K562 (cell line): Measurements from ENCODE around the gene PSMB7. TPM values are rescaled to one million over a fixed set of nuclear protein-coding genes. Genes with fewer than 3 reads are reported as not detected.

Source experiments
- COPS2 ChIP-seq: fragments of 450-650 bp; conservative IDR thresholded peaks from 2 replicates; pipeline ENCODE4 v1.6.1; 2016; ENCODE audit warnings: mild to moderate bottlenecking, moderate library complexity
- CREB5 ChIP-seq: fragments of 250-450 bp; sonication (Bioruptor Pico); IDR thresholded peaks from 2 replicates; pipeline ENCODE4 v1.5.0; 2020; ENCODE audit warnings: mild to moderate bottlenecking
- DPF2 ChIP-seq: fragments of 450-650 bp; IDR thresholded peaks from 2 replicates; pipeline ENCODE4 v1.6.1; 2016
- FOXP1 ChIP-seq: sonication (generic); formaldehyde crosslinking; IDR thresholded peaks from 2 replicates; pipeline ENCODE4 v1.8.0; 2022; ENCODE audit warnings: mild to moderate bottlenecking, missing genetic modification reagents
- HDAC6 ChIP-seq: IDR thresholded peaks from 2 replicates; pipeline ENCODE4 v1.6.1; 2012; ENCODE audit warnings: low read depth, mild to moderate bottlenecking, control low read depth, inconsistent platforms, low read length, moderate library complexity
- KDM4B ChIP-seq, 2 experiments: fragments of 450-650 bp in 1 of 2; sonication (generic) in 1 of 2; IDR thresholded peaks; 2 replicates each; pipeline ENCODE4 v1.6.1; 2016 to 2017; ENCODE audit warnings: borderline replicate concordance in 2 of 2, antibody characterized with exemption in 1 of 2, low read depth in 1 of 2, mild to moderate bottlenecking in 1 of 2
- MIER1 ChIP-seq: fragments of 450-650 bp; IDR thresholded peaks from 2 replicates; pipeline ENCODE4 v1.6.1; 2016; ENCODE audit warnings: antibody characterized with exemption, mild to moderate bottlenecking, low read depth
- RFX1 ChIP-seq: fragments of 450-650 bp; IDR thresholded peaks from 2 replicates; pipeline ENCODE4 v1.6.1; 2016; ENCODE audit warnings: mild to moderate bottlenecking, moderate library complexity
- SNIP1 ChIP-seq: fragments of 450-650 bp; IDR thresholded peaks from 2 replicates; pipeline ENCODE4 v1.7.1; 2017; ENCODE audit warnings: low read depth, mild to moderate bottlenecking
- TAF7 ChIP-seq: fragments of 450-650 bp; IDR thresholded peaks from 2 replicates; pipeline ENCODE4 v1.6.1; 2016; ENCODE audit warnings: missing genetic modification characterization, missing compliant biosample characterization
- ZKSCAN1 ChIP-seq: fragments of 150-350 bp; IDR thresholded peaks from 2 replicates; pipeline ENCODE4 v1.6.1; 2016; ENCODE audit warnings: low read depth, low read length
- ZNF133 ChIP-seq: fragments of 250-450 bp; sonication (Bioruptor Pico); IDR thresholded peaks from 2 replicates; pipeline ENCODE4 v1.4.0; 2020; ENCODE audit warnings: mild to moderate bottlenecking
- ZNF41 ChIP-seq: fragments of 250-450 bp; sonication (Bioruptor Pico); conservative IDR thresholded peaks from 2 replicates; pipeline ENCODE4 v1.4.0; 2020; ENCODE audit warnings: mild to moderate bottlenecking
- polyA plus RNA-seq, 8 experiments: library from polyadenylated mRNA; depleted of rRNA in 4 of 8; stranded (reverse) in 5 of 8; unstranded in 3 of 8; fragments of >200 nt; fragmentation: Nextera tagmentation in 2 of 8; fragmentation: Illumina TruSeq in 1 of 8; extraction: Ambion mirVana in 2 of 8; extraction: Trizol in 1 of 8; gene quantifications; 2 replicates each; pipeline versions ENCODE4 v1.2.1 to v1.2.3, GENCODE V29; 2011 to 2014; ENCODE audit warnings: inconsistent platforms in 1 of 8, missing spikeins in 1 of 8
- total RNA-seq, 7 experiments: library from RNA; depleted of rRNA in 6 of 7; stranded (reverse); fragments of >200 nt in 6 of 7; fragmentation: Illumina TruSeq in 2 of 7; extraction: Trizol in 2 of 7; gene quantifications; 2 replicates each; pipeline versions ENCODE4 v1.2.1 to v1.2.3, GENCODE V29; 2011 to 2021; ENCODE audit warnings: low replicate concordance in 1 of 7
- TF ChIP-seq, protein P1 (sequence below): fragments of 150-350 bp; IDR thresholded peaks from 2 replicates; pipeline ENCODE4 v1.6.1; 2014; ENCODE audit warnings: low read depth, mild to moderate bottlenecking, low read length, borderline replicate concordance
- TF ChIP-seq, protein P2 (sequence below): fragments of 250-450 bp; sonication (Bioruptor Pico); IDR thresholded peaks from 2 replicates; pipeline ENCODE4 v1.8.0; 2022; ENCODE audit warnings: inconsistent platforms
- TF ChIP-seq, protein P3 (sequence below): fragments of 450-650 bp; IDR thresholded peaks from 2 replicates; pipeline ENCODE4 v1.7.1; 2018; ENCODE audit warnings: mild to moderate bottlenecking, low read depth; ENCODE audit not compliant: partially characterized antibody
- TF ChIP-seq, protein P4 (sequence below): fragments of 450-650 bp; IDR thresholded peaks from 2 replicates; pipeline ENCODE4 v1.6.1; 2016

The PSMB7 gene
- total and polyA plus RNA-seq, 9 of the 15 experiments (the other 6 are each of a cell fraction or from before 2014, with no cell fraction given) = 321 to 978 (median 407) TPM

DNA sequence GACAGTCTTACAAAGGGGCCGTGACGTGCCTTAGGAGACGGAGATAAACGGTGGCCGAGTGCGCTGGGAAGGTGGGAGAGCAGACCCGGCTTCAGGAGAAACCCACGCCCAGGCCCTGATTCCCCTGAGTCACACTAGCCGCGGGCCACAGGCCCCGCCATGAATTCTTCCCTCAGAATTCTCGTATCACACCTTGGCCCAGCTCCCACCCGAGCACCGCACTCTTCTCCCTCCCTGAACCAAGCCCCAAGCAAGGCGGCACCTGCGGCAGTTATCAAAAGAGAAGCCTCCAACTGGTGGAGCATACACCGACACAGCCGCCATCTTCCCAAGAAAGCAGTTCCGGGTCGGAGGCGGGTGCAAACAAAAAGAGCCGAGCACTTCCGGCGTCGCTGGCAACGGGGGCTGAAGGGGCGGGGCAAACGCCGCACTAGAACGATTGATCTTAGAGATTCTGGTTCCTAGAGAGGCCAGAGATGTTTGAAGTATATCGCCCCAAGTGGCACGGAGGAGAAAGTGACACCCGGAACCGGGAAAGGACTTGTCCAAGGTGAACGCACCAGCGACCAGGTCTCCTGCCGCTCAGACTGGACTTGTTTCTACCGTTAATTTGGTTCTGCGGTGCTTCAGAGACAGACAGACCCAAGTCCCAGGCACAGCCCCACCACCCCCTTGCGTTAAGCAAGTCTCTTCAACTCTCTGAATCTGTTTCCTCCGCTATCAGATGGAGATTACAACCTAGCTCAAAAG is at the start of gene PSMB7 (continued):
- TF ChIP-seq ZNF41 (0 out of 2 replicates have a peak, but pooled peaks have one; percentile 33), RFX1 (peak; percentile 85), DPF2 (no peak), COPS2 (no peak), ZNF133 (CRISPR knock-in tag) (0 out of 2 replicates have a peak, but pooled peaks have one; percentile 27), ZKSCAN1 (0 out of 2 replicates have a peak, but pooled peaks have one; percentile 14), HDAC6 (no peak), MIER1 (peak; percentile 41; the same call in 1 of the 2 replicates), CREB5 (no peak), KDM4B (IDR thresholded peaks at IDR 0.05; ENCODE audit: borderline replicate concordance in 2 of 2, low read depth in 1 of 2) (peak in 1 of 2 experiments; percentile 91; a peak in 1 of 4 replicates), FOXP1 (CRISPR knock-in tag) (0 out of 2 replicates have a peak, but pooled peaks have one; percentile 62), TAF7 (tag) (peak; percentile 94), SNIP1 (peak; percentile 95)
- TF ChIP-seq, protein P1, sequence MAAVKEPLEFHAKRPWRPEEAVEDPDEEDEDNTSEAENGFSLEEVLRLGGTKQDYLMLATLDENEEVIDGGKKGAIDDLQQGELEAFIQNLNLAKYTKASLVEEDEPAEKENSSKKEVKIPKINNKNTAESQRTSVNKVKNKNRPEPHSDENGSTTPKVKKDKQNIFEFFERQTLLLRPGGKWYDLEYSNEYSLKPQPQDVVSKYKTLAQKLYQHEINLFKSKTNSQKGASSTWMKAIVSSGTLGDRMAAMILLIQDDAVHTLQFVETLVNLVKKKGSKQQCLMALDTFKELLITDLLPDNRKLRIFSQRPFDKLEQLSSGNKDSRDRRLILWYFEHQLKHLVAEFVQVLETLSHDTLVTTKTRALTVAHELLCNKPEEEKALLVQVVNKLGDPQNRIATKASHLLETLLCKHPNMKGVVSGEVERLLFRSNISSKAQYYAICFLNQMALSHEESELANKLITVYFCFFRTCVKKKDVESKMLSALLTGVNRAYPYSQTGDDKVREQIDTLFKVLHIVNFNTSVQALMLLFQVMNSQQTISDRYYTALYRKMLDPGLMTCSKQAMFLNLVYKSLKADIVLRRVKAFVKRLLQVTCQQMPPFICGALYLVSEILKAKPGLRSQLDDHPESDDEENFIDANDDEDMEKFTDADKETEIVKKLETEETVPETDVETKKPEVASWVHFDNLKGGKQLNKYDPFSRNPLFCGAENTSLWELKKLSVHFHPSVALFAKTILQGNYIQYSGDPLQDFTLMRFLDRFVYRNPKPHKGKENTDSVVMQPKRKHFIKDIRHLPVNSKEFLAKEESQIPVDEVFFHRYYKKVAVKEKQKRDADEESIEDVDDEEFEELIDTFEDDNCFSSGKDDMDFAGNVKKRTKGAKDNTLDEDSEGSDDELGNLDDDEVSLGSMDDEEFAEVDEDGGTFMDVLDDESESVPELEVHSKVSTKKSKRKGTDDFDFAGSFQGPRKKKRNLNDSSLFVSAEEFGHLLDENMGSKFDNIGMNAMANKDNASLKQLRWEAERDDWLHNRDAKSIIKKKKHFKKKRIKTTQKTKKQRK = no peak
- TF ChIP-seq, protein P2, sequence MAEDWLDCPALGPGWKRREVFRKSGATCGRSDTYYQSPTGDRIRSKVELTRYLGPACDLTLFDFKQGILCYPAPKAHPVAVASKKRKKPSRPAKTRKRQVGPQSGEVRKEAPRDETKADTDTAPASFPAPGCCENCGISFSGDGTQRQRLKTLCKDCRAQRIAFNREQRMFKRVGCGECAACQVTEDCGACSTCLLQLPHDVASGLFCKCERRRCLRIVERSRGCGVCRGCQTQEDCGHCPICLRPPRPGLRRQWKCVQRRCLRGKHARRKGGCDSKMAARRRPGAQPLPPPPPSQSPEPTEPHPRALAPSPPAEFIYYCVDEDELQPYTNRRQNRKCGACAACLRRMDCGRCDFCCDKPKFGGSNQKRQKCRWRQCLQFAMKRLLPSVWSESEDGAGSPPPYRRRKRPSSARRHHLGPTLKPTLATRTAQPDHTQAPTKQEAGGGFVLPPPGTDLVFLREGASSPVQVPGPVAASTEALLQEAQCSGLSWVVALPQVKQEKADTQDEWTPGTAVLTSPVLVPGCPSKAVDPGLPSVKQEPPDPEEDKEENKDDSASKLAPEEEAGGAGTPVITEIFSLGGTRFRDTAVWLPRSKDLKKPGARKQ (CRISPR knock-in tag) = peak; percentile 78; the same call in 1 of the 2 replicates
- TF ChIP-seq, protein P3, sequence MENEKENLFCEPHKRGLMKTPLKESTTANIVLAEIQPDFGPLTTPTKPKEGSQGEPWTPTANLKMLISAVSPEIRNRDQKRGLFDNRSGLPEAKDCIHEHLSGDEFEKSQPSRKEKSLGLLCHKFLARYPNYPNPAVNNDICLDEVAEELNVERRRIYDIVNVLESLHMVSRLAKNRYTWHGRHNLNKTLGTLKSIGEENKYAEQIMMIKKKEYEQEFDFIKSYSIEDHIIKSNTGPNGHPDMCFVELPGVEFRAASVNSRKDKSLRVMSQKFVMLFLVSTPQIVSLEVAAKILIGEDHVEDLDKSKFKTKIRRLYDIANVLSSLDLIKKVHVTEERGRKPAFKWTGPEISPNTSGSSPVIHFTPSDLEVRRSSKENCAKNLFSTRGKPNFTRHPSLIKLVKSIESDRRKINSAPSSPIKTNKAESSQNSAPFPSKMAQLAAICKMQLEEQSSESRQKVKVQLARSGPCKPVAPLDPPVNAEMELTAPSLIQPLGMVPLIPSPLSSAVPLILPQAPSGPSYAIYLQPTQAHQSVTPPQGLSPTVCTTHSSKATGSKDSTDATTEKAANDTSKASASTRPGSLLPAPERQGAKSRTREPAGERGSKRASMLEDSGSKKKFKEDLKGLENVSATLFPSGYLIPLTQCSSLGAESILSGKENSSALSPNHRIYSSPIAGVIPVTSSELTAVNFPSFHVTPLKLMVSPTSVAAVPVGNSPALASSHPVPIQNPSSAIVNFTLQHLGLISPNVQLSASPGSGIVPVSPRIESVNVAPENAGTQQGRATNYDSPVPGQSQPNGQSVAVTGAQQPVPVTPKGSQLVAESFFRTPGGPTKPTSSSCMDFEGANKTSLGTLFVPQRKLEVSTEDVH = peak; percentile 81
- TF ChIP-seq, protein P4, sequence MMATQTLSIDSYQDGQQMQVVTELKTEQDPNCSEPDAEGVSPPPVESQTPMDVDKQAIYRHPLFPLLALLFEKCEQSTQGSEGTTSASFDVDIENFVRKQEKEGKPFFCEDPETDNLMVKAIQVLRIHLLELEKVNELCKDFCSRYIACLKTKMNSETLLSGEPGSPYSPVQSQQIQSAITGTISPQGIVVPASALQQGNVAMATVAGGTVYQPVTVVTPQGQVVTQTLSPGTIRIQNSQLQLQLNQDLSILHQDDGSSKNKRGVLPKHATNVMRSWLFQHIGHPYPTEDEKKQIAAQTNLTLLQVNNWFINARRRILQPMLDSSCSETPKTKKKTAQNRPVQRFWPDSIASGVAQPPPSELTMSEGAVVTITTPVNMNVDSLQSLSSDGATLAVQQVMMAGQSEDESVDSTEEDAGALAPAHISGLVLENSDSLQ = peak; percentile 56
